Muscle of leg (tissue), 11 donors: ENCODE results near the gene NFKB2. TPM values are rescaled to one million over a fixed set of nuclear protein-coding genes. Genes with fewer than 3 reads are reported as not detected.

Experiments
- DNase-seq: peaks from one replicate; pipeline ENCODE4 v3.0.0; 2013
- H3K27ac ChIP-seq: one replicate; pipeline ENCODE4 v1.5.1; 2013; ENCODE audit warnings: mild to moderate bottlenecking, low read length, control low read depth
- H3K27me3 ChIP-seq: one replicate; pipeline ENCODE4 v1.6.1; 2013; ENCODE audit warnings: low read length; ENCODE audit not compliant: control insufficient read depth, insufficient read depth
- H3K36me3 ChIP-seq: one replicate; pipeline ENCODE4 v1.6.1; 2013; ENCODE audit warnings: low read length; ENCODE audit not compliant: control insufficient read depth, insufficient read depth
- H3K4me1 ChIP-seq: one replicate; pipeline ENCODE4 v1.6.1; 2013; ENCODE audit warnings: low read length; ENCODE audit not compliant: control insufficient read depth, insufficient read depth
- H3K4me3 ChIP-seq: one replicate; pipeline ENCODE4 v1.5.1; 2013; ENCODE audit warnings: low read length, control low read depth
- H3K9me3 ChIP-seq: replicated peaks from 2 replicates; pipeline ENCODE4 v1.6.1; 2013; ENCODE audit warnings: low read depth, low read length; ENCODE audit not compliant: control insufficient read depth
- WGBS: methylation state at CpG from one replicate; pipeline ENCODE4 v1.1.5; 2013; ENCODE audit warnings: missing lambda C conversion rate; ENCODE audit not compliant: insufficient coverage; 5-methylcytosine and 5-hydroxymethylcytosine counted together
- polyA plus RNA-seq, 8 donors: library from polyadenylated mRNA; unstranded; fragments of 120-200 nt; gene quantifications; one replicate each; pipeline versions ENCODE4 v1.2.1 to v1.2.3, GENCODE V29; 2013; ENCODE audit warnings: inconsistent platforms in 1 of 8, low replicate concordance in 1 of 8; ENCODE audit not compliant: insufficient read length in 8 of 8, insufficient read depth in 1 of 8
- total RNA-seq: library from RNA; stranded (reverse); fragments of 120-200 nt; gene quantifications from one replicate; pipeline ENCODE4 v1.2.4, GENCODE V29; 2013

The NFKB2 gene
- total and polyA plus RNA-seq, 9 donors: 13.2 to 21.2 (median 16.8) TPM

DNA sequence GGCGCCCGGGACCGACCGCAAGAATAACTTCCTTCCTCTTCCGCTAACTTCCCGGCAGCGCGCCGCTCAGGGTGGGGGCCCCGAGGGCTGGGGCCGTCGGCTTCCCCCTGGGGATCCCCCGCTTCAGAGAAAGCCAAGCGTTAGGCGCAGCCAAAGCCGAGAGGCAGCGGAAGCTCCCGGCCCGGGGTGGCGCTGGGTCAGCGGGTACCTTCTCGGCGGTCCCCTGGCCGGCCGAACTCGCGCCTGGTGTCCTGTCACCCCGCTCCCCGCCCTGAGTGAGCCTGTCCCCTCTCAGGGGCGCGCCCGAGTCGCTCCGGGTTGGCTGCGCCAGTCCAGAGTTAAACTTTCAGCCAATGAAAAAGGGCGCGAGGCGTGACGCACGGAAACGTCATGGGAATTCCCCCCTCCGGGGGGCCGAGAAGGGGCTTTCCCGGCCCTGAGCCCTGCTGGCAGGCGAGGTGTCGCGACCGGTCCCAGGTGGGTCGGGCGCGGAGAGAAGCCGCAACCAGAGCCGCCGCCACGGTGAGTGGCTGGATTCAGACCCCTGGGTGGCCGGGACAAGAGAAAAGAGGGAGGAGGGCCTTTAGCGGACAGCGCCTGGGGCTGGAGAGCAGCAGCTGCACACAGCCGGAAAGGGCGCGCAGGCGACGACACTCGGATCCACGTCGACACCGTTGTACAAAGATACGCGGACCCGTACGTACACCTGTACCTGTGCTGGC lies 1.3 kb upstream of the NFKB2 start:
- WGBS: under 1% methylated on average over 67 of the region's 71 CpGs
- Histone ChIP-seq H3K9me3 (no peaks in the 10 kb centered on the region), H3K36me3 (peaks cover 19% of the 10 kb centered on the region), H3K27ac (peak overlapping the region; percentile 95), H3K4me3 (peak overlapping the region; percentile 87), H3K27me3 (peaks cover 3% of the 10 kb centered on the region), H3K4me1 (peaks cover 34% of the 10 kb centered on the region)
- peak; percentile 97 for DNase-seq

DNA sequence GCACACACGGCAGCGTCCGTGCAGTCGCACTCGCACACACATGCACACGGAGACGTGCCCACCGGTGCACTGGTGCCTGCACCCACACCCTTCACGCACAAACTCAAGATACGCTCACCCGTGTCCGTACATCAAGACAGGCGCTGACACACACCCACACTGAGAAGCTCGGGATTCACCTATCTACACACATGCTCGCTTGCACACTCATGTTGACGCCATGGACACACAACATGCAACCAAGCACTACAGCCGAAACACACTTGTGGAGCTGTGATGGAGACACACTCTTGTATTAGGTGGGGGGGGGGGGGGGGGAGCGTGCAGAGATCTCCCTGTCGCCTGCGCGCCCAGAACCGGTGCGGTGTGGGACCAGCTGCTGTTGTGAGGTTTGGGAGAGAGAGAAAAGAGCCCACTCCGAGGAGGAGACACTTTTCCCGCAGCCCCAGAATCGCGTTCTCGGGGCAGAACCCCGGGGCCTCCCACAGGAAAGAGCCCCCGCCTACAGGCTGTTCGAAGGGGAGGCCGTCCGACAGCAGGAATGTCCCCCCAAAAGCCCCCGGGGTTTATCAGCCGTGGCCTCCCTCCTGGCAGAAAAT lies 605 bp upstream of the NFKB2 start:
- DNase-seq: no peak
- peaks cover 3% of the 10 kb centered on the region for H3K27me3 ChIP-seq
- peaks cover 22% of the 10 kb centered on the region for H3K36me3 ChIP-seq
- H3K4me1 ChIP-seq: peaks cover 38% of the 10 kb centered on the region
- peak overlapping the region; percentile 95 for H3K27ac ChIP-seq
- peak overlapping the region; percentile 87 for H3K4me3 ChIP-seq
- no peaks in the 10 kb centered on the region for H3K9me3 ChIP-seq
- 2% methylated on average over 18 of the region's 35 CpGs for WGBS

GRCh38 chr10:102396317-102396650 lies 779 bp downstream of the NFKB2 start:
- Histone ChIP-seq H3K36me3 (peaks cover 36% of the 10 kb centered on the region), H3K4me1 (peaks cover 41% of the 10 kb centered on the region), H3K27ac (peak overlapping the region; percentile 95), H3K9me3 (no peaks in the 10 kb centered on the region), H3K4me3 (peak overlapping the region; percentile 87), H3K27me3 (no peaks in the 10 kb centered on the region)
- WGBS: 51% methylated on average over 3 of the region's 4 CpGs
- no peak for DNase-seq

GRCh38 chr10:102396730-102397151 lies 1.2 kb downstream of the NFKB2 start:
- H3K27ac ChIP-seq: peak overlapping the region; percentile 95

GRCh38 chr10:102397222-102398171 lies 2.0 kb downstream of the NFKB2 start:
- Histone ChIP-seq H3K4me3 (no peak overlapping the region), H3K9me3 (no peaks in the 10 kb centered on the region), H3K36me3 (peaks cover 47% of the 10 kb centered on the region), H3K27me3 (no peaks in the 10 kb centered on the region), H3K27ac (no peak overlapping the region), H3K4me1 (peaks cover 41% of the 10 kb centered on the region)
- no peak for DNase-seq
- WGBS: 89% methylated on average over 4 of the region's 14 CpGs

More at GRCh38 chr10:102396730-102397151, 1.2 kb downstream of the NFKB2 start:
- H3K36me3 ChIP-seq: peaks cover 40% of the 10 kb centered on the region
- H3K27me3 ChIP-seq: no peaks in the 10 kb centered on the region
- WGBS: 87% methylated on average over 9 of the region's 12 CpGs
- DNase-seq: no peak
- no peaks in the 10 kb centered on the region for H3K9me3 ChIP-seq
- peaks cover 41% of the 10 kb centered on the region for H3K4me1 ChIP-seq
- H3K4me3 ChIP-seq: no peak overlapping the region

DNA sequence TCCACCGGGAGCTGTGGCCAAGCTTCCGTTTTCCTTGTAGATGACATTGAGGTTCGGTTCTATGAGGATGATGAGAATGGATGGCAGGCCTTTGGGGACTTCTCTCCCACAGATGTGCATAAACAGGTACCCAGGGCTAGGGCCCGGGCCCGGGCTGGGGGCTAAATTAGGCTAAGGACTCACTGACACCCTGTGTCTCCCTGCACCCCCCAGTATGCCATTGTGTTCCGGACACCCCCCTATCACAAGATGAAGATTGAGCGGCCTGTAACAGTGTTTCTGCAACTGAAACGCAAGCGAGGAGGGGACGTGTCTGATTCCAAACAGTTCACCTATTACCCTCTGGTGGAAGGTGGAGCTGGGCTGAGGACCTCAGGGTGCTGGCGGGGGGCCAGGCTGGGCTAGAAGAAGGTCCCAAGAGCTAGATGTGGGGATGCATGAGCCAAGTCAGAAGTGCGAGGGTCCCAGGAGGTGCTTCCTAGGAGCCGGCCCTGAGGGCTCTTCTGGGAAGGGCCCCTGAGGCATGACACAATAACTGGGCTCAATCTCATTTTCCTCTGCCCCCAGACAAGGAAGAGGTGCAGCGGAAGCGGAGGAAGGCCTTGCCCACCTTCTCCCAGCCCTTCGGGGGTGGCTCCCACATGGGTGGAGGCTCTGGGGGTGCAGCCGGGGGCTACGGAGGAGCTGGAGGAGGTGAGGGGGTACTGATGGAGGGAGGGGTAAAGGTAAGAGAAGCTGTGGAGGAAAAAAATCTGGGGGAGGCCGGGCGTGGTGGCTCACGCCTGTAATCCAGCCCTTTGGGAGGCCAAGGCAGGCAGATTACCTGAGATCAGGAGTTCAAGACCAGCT lies 2.9 kb downstream of the NFKB2 start:
- H3K4me3 ChIP-seq: no peak overlapping the region
- peaks cover 48% of the 10 kb centered on the region for H3K36me3 ChIP-seq
- peak overlapping the region; percentile 85 for H3K27ac ChIP-seq
- no peaks in the 10 kb centered on the region for H3K27me3 ChIP-seq
- no peaks in the 10 kb centered on the region for H3K9me3 ChIP-seq
- 83% methylated on average over 9 of the region's 21 CpGs for WGBS
- no peak for DNase-seq
- peaks cover 40% of the 10 kb centered on the region for H3K4me1 ChIP-seq

GRCh38 chr10:102399217-102400021 lies 3.9 kb downstream of the NFKB2 start:
- Histone ChIP-seq H3K36me3 (peaks cover 52% of the 10 kb centered on the region), H3K27ac (peak overlapping the region; percentile 85), H3K9me3 (no peaks in the 10 kb centered on the region), H3K27me3 (no peaks in the 10 kb centered on the region), H3K4me3 (peak overlapping the region; percentile 63), H3K4me1 (peaks cover 34% of the 10 kb centered on the region)
- DNase-seq: peak; percentile 94
- WGBS: 3% methylated on average over 69 of the region's 72 CpGs

DNA sequence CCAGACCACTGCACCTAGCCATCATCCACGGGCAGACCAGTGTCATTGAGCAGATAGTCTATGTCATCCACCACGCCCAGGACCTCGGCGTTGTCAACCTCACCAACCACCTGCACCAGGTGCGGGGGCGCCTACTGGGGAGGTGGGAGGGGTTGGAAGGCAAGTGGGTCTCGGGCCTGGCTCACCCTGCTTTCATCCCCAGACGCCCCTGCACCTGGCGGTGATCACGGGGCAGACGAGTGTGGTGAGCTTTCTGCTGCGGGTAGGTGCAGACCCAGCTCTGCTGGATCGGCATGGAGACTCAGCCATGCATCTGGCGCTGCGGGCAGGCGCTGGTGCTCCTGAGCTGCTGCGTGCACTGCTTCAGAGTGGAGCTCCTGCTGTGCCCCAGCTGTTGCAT lies 4.6 kb downstream of the NFKB2 start:
- Histone ChIP-seq H3K4me1 (peaks cover 28% of the 10 kb centered on the region), H3K27me3 (no peaks in the 10 kb centered on the region), H3K27ac (peak overlapping the region; percentile 67), H3K36me3 (peaks cover 52% of the 10 kb centered on the region), H3K9me3 (no peaks in the 10 kb centered on the region), H3K4me3 (no peak overlapping the region)
- 87% methylated on average over 11 of the region's 17 CpGs for WGBS
- no peak for DNase-seq
